Activated CD4-positive, alpha-beta T cell treated with anti-CD3 and anti-CD28 coated beads, Interleukin-2, amount 10 ng/mL, durations not matched to agents 7 days and 5 days (primary cell): ENCODE data around the gene IGFBP4. TPM values are rescaled to one million over a fixed set of nuclear protein-coding genes. Genes with fewer than 3 reads are reported as not detected.
A peak's percentile ranks its signal among the peaks of the same experiment; 100 is the strongest.

ENCODE experiments used
- CTCF ChIA-PET: fragments of 350-600 bp; sonication (Branson Sonifier 250); formaldehyde crosslinking; loops from one replicate; lab custom pipeline; 2021; ENCODE audit warnings: antibody characterized with exemption; lab: Charles Lee
- POLR2A ChIA-PET: fragments of 350-600 bp; sonication (Branson Sonifier 250); formaldehyde crosslinking; loops from one replicate; lab custom pipeline; 2021; ENCODE audit warnings: antibody characterized with exemption; lab: Charles Lee
- DNase-seq: peaks from one replicate; pipeline ENCODE4 v3.0.0-alpha.2; 2020
- H3K27ac Mint-ChIP-seq: one replicate; pipeline ENCODE4 v1.8.0; 2021; ENCODE audit warnings: mild to moderate bottlenecking, moderate library complexity, mixed read lengths
- H3K27me3 Mint-ChIP-seq: one replicate; pipeline ENCODE4 v1.8.0; 2021; ENCODE audit warnings: mixed read lengths
- H3K36me3 Mint-ChIP-seq: one replicate; pipeline ENCODE4 v1.8.0; 2021; ENCODE audit warnings: low read depth, mixed read lengths
- H3K4me1 Mint-ChIP-seq: one replicate; pipeline ENCODE4 v1.8.0; 2021; ENCODE audit warnings: mixed read lengths
- H3K4me3 Mint-ChIP-seq: one replicate; pipeline ENCODE4 v1.8.0; 2021; ENCODE audit warnings: mild to moderate bottlenecking, moderate library complexity, mixed read lengths
- H3K9me3 Mint-ChIP-seq: one replicate; pipeline ENCODE4 v1.8.0; 2021; ENCODE audit warnings: mixed read lengths
- total RNA-seq, 2 experiments: library from RNA; stranded (reverse); gene quantifications; one replicate each; pipeline ENCODE4 v1.2.3, GENCODE V29; 2021

IGFBP4 gene
- total RNA-seq, 2 experiments from 2014 or later: 65.2 to 67.9 TPM

DNA sequence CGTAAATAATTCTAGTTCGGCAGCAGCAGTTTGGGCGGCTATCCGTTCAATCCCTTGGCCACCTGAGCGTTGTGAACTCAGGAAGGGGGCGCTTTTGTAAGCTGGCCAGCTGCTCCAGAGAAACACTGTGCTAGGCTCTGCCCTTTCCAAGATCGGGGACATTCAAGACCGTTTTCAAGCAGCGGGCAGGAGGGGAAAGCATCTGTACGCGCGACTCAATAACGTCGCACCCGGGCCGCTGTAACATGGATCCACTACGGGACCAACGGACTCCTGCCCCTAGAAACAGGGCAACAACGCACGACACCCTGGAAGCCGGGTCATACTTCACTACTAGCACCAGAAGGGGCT is 26.0 kb upstream of the IGFBP4 start:
- CTCF ChIA-PET: interaction anchor here (0.6 to 8.4 kb wide), 14 partner anchors 8 to 143 kb away, joined by 3 to 73 read pairs (median 4); no protein-coding TSS in a partner anchor

GRCh38 chr17:40417609-40418427 is 25.4 kb upstream of the IGFBP4 start, which contains the start of gene TOP2A:
Gene TOP2A (minus strand): TSS chr17:40417896. CDS start chr17:40417791, 105 bp downstream.
- Mint-ChIP-seq H3K27me3 (no peaks in the 10 kb centered on the region), H3K36me3 (peaks cover 29% of the 10 kb centered on the region), H3K27ac (peak within 1 kb of the TSS; percentile 96), H3K4me1 (peaks cover 45% of the 10 kb centered on the region), H3K4me3 (peak within 1 kb of the TSS; percentile 96), H3K9me3 (no peaks in the 10 kb centered on the region)
- CTCF ChIA-PET: interaction anchor here (0.6 to 8.4 kb wide), 17 partner anchors 8 to 143 kb away, joined by 3 to 73 read pairs (median 5); no protein-coding TSS in a partner anchor
- POLR2A ChIA-PET: interaction anchor here (0.6 to 2.0 kb wide), 11 partner anchors 8 to 1341 kb away, joined by 3 to 10 read pairs (median 4); partner anchors contain the start of gene IGFBP4
- DNase-seq: peak; percentile 98

More for the DNA sequence above, 26.0 kb upstream of the IGFBP4 start:
- POLR2A ChIA-PET: interaction anchor here (0.6 to 2.0 kb wide), 9 partner anchors 9 to 1341 kb away, joined by 3 to 10 read pairs (median 4); no protein-coding TSS in a partner anchor
- Mint-ChIP-seq H3K27ac (peak overlapping the region; percentile 96), H3K27me3 (no peaks in the 10 kb centered on the region), H3K4me1 (peaks cover 49% of the 10 kb centered on the region), H3K9me3 (no peaks in the 10 kb centered on the region), H3K36me3 (peaks cover 35% of the 10 kb centered on the region), H3K4me3 (peak overlapping the region; percentile 96)
- DNase-seq: no peak

GRCh38 chr17:40418428-40418706 is 24.9 kb upstream of the IGFBP4 start:
- Mint-ChIP-seq H3K36me3 (peaks cover 25% of the 10 kb centered on the region), H3K9me3 (no peaks in the 10 kb centered on the region), H3K27me3 (no peaks in the 10 kb centered on the region), H3K27ac (peak overlapping the region; percentile 96), H3K4me3 (peak overlapping the region; percentile 96), H3K4me1 (peaks cover 44% of the 10 kb centered on the region)
- DNase-seq: no peak
- ChIA-PET POLR2A (interaction anchor here (0.6 to 2.0 kb wide), 6 partner anchors 9 to 143 kb away, joined by 3 to 10 read pairs (median 4); partner anchors contain the start of gene IGFBP4), CTCF (interaction anchor here (0.8 to 8.4 kb wide), 11 partner anchors 8 to 142 kb away, joined by 3 to 73 read pairs (median 5); no protein-coding TSS in a partner anchor)

DNA sequence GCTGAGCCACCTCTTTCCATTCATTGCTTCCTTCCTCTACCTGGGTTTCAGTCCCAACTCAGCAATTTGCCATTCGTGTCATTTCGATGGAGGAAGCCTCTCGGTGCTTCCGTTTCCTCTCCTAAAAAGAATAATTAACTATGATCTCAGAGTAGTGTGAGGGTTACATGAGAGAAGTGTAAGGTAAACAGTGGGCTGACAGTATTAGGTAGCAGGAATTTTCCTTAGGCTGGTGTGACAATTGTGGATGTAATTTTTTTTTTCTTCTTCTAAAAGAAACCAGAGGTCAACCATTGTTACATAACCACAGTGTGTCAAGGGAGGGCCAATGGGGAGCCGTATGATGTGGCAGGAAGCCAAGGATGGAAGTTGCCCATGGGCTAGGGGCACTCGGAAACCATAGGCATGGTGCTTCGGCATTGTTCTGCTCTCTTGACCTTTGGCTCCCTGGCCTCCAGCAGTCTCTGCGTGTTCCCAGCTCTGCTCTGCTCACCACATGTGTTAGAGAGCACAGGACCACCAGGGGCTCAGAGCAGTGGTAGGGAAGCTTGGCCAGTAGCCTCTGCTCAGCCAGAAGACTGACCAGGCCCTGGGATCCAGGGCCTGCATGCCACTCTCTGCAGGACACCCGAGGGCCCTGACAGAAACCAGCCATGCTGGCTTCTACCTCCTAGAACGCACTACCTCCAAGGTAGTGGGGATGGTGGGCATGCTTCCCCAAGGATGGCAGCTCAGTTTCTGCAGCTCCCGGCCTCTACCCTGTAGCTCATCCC is 23.5 kb upstream of the IGFBP4 start:
- H3K4me1 Mint-ChIP-seq: peaks cover 39% of the 10 kb centered on the region

DNA sequence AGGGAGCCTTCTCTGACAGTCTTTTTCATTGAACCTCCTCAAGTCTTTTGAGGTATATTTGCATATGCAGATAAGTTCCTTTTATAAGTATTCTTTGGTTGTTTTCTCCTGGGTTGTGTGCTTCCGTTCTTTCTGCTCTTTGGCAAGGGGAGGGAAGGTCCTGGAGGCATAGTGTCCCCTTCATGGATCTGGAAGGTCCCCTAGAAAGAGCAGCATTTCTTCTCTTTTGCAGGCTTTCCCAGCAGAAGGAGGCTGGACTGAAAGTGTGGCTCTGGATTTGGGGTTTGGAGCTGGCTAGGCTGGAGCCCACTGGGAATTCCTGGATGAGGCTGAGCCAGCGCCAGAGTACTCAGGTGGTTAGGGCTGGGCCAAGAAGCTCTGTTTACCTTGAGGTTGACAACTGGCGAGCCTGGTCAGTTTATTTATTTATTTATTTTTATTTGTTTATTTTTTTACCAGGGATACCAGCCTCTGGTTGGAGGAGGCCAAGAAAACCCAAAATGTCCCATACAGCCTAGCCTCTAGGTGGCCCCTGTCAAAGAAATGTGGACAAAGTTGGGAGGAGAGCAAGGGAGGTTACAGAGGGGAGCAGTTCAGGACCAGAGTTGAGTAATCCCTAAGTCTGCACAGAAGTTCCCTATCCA is 20.1 kb upstream of the IGFBP4 start:
- POLR2A ChIA-PET: interaction anchor here (0.7 kb wide), 1 partner anchor 131 kb away, joined by 15 read pairs; no protein-coding TSS in a partner anchor

More for the DNA sequence above, 23.5 kb upstream of the IGFBP4 start:
- H3K27me3 Mint-ChIP-seq: no peaks in the 10 kb centered on the region
- DNase-seq: no peak
- POLR2A ChIA-PET: no interaction called here
- H3K4me3 Mint-ChIP-seq: peak overlapping the region; percentile 58
- H3K36me3 Mint-ChIP-seq: peaks cover 20% of the 10 kb centered on the region
- H3K27ac Mint-ChIP-seq: peak overlapping the region; percentile 72
- no peaks in the 10 kb centered on the region for H3K9me3 Mint-ChIP-seq
- CTCF ChIA-PET: interaction anchor here (0.5 to 1.8 kb wide), 10 partner anchors 12 to 128 kb away, joined by 3 to 6 read pairs (median 3); partner anchors contain the start of gene IGFBP4

GRCh38 chr17:40425741-40426140 is 17.5 kb upstream of the IGFBP4 start:
- Mint-ChIP-seq H3K27ac (peak overlapping the region; percentile 81), H3K9me3 (no peaks in the 10 kb centered on the region), H3K4me1 (peaks cover 39% of the 10 kb centered on the region), H3K4me3 (peak overlapping the region; percentile 2), H3K36me3 (no peaks in the 10 kb centered on the region), H3K27me3 (peaks cover 9% of the 10 kb centered on the region)
- DNase-seq: no peak
- ChIA-PET CTCF (interaction anchor here (0.6 to 1.6 kb wide), 8 partner anchors 8 to 466 kb away, joined by 3 to 4 read pairs (median 3); partner anchors contain the start of gene TOP2A), POLR2A (interaction anchor here (0.5 to 0.6 kb wide), 2 partner anchors 8 to 18 kb away, joined by 3 read pairs; partner anchors contain the start of gene TOP2A)

More for the DNA sequence above, 20.1 kb upstream of the IGFBP4 start:
- CTCF ChIA-PET: interaction anchor here (0.9 to 1.3 kb wide), 4 partner anchors 10 to 78 kb away, joined by 3 read pairs; partner anchors contain the start of gene IGFBP4
- no peaks in the 10 kb centered on the region for H3K9me3 Mint-ChIP-seq
- H3K4me1 Mint-ChIP-seq: peaks cover 51% of the 10 kb centered on the region
- no peak for DNase-seq
- H3K27me3 Mint-ChIP-seq: peaks cover 5% of the 10 kb centered on the region
- no peak overlapping the region for H3K4me3 Mint-ChIP-seq
- H3K36me3 Mint-ChIP-seq: no peaks in the 10 kb centered on the region
- no peak overlapping the region for H3K27ac Mint-ChIP-seq

- Mint-ChIP-seq H3K36me3 (no peaks in the 10 kb centered on the region), H3K9me3 (no peaks in the 10 kb centered on the region), H3K27me3 (peaks cover 9% of the 10 kb centered on the region), H3K4me3 (no peak overlapping the region), H3K4me1 (peaks cover 40% of the 10 kb centered on the region), H3K27ac (peak overlapping the region; percentile 81)
- CTCF ChIA-PET: interaction anchor here (0.6 to 1.9 kb wide), 13 partner anchors 9 to 133 kb away, joined by 3 to 6 read pairs (median 4); partner anchors contain the start of gene TOP2A
- POLR2A ChIA-PET: interaction anchor here (0.8 to 1.3 kb wide), 3 partner anchors 9 to 111 kb away, joined by 3 to 10 read pairs (median 3); partner anchors contain the start of gene TOP2A
- DNase-seq: peak; percentile 63
These were observed 16.2 kb upstream of the IGFBP4 start for GRCh38 chr17:40427002-40427491.

DNA sequence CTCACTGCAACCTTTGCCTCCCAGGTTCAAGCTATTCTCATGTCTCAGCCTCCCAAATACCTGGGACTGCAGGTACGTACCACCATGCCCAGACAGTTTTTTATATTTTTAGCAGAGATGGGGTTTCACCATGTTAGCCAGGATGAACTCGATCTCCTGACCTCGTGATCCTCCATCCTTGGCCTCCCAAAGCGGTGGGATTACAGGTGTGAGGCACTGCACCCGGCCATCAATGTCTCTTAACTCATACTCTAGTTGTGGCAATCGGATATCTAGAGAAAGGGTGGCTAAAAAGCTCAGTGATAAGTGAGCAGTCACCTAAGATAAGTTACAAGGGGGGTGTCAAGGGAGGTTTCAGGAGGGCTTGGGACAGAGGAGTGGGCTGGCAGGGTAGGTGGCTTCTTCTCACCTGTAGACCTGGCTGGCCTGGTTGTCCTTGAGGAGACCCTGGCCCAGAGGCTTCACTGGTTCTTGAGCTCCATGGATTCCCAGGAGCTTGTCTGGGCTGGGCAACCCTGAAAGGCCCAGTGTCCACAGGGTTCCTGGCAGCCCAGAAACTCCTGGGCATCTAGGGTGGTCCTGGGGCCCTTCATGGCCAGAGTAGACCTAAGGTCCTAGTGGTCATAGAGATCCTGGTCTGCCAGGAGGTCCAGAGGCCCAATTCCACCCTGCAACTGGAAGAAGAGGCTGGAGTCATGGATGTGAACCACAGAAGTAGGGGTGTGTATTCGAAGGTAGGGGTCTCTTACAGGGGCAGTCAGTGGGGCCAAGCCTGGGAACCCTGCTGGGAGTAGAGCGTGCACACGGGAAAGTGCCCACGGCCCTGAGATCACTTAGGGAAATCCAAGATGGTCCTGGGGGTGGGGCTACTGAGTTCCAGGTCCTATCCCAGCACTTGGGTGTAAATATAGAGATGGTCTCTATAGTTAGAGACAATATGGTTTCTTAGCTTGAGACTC is 12.7 kb upstream of the IGFBP4 start:
- Mint-ChIP-seq H3K36me3 (no peaks in the 10 kb centered on the region), H3K9me3 (no peaks in the 10 kb centered on the region), H3K4me1 (peaks cover 31% of the 10 kb centered on the region), H3K4me3 (no peak overlapping the region), H3K27me3 (peaks cover 9% of the 10 kb centered on the region), H3K27ac (no peak overlapping the region)
- ChIA-PET POLR2A (no interaction called here), CTCF (interaction anchor here (2.0 kb wide), 1 partner anchor 10 kb away, joined by 6 read pairs; no protein-coding TSS in a partner anchor)
- DNase-seq: no peak

GRCh38 chr17:40431231-40431602 is 12.0 kb upstream of the IGFBP4 start:
- Mint-ChIP-seq H3K4me1 (peaks cover 24% of the 10 kb centered on the region), H3K27me3 (peaks cover 9% of the 10 kb centered on the region), H3K4me3 (no peak overlapping the region), H3K36me3 (no peaks in the 10 kb centered on the region), H3K27ac (no peak overlapping the region), H3K9me3 (no peaks in the 10 kb centered on the region)
- no peak for DNase-seq
- CTCF ChIA-PET: interaction anchor here (2.0 kb wide), 1 partner anchor 11 kb away, joined by 6 read pairs; no protein-coding TSS in a partner anchor
- POLR2A ChIA-PET: no interaction called here

DNA sequence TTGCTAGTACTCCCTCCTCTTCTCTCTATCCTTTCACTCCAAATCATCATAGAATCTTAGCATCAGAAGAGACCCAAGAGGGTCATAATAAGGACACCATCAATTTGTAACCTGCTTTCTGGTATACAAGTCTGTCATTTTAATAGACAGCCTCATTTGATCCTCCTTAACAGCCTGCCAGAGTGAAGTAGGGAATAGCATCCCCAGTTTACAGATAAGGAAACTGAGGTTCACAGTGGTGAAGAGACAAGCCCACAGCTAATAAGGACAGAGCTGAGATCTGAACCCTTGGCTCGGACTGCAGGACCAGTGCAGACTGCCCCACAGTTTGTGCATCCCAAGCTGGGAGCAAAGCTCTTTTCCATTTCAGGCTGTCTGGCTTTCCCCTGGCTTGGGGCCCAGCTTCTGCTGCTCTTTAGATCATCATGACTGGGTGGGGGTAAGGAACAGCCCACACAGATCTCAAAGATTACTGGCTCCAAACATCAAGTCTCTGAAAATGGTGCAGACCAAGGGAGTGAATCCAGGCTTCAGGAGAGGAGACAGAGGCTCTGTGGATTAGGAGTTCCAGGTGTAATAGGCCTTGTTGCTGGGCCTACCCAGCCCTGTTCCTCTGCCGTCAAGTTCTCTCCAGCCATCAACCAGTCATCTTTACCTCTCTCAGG is 10.3 kb upstream of the IGFBP4 start:
- no peak overlapping the region for H3K27ac Mint-ChIP-seq
- CTCF ChIA-PET: interaction anchor here (0.7 to 2.3 kb wide), 5 partner anchors 9 to 214 kb away, joined by 3 to 10 read pairs (median 3); partner anchors contain the start of gene WIPF2
- H3K36me3 Mint-ChIP-seq: no peaks in the 10 kb centered on the region
- H3K9me3 Mint-ChIP-seq: no peaks in the 10 kb centered on the region
- H3K4me3 Mint-ChIP-seq: no peak overlapping the region
- H3K4me1 Mint-ChIP-seq: peaks cover 17% of the 10 kb centered on the region
- no peak for DNase-seq
- peaks cover 6% of the 10 kb centered on the region for H3K27me3 Mint-ChIP-seq
- POLR2A ChIA-PET: no interaction called here
